GM12878 (cell line): ENCODE measurements around the gene KIFBP. TPM values are rescaled to one million over a fixed set of nuclear protein-coding genes. Genes with fewer than 3 reads are reported as not detected.
A peak's percentile ranks its signal among the peaks of the same experiment; 100 is the strongest.

Source experiments
- ATF7 ChIP-seq: fragments of 450-650 bp; IDR thresholded peaks from 2 replicates; pipeline ENCODE4 v1.6.1; 2016; ENCODE audit warnings: low read depth, mild to moderate bottlenecking
- CBX5 ChIP-seq: sonication (generic); IDR thresholded peaks from 2 replicates; pipeline ENCODE4 v1.6.1; 2016; ENCODE audit warnings: low read depth, moderate library complexity, mild to moderate bottlenecking, inconsistent platforms
- CHD4 ChIP-seq: fragments of 200-600 bp; sonication (generic); IDR thresholded peaks from 2 replicates; pipeline ENCODE4 v1.6.1; 2016; ENCODE audit warnings: mild to moderate bottlenecking
- CREB1 ChIP-seq: IDR thresholded peaks from 2 replicates; pipeline ENCODE4 v1.6.1; 2012; ENCODE audit warnings: low read depth, mild to moderate bottlenecking, inconsistent platforms
- FOXM1 ChIP-seq: IDR thresholded peaks from 2 replicates; pipeline ENCODE4 v1.6.1; 2012; ENCODE audit warnings: low read depth, mild to moderate bottlenecking, inconsistent platforms, low read length, moderate library complexity
- HDAC2 ChIP-seq: fragments of 200-600 bp; sonication (generic); IDR thresholded peaks from 2 replicates; pipeline ENCODE4 v1.6.1; 2017
- HDGF ChIP-seq: fragments of 450-650 bp; IDR thresholded peaks from 2 replicates; pipeline ENCODE4 v1.6.1; 2016; ENCODE audit warnings: antibody characterized with exemption
- KAT2A ChIP-seq: conservative IDR thresholded peaks from 2 replicates; pipeline ENCODE4 v1.6.1; 2011; ENCODE audit warnings: low read depth, low read length; ENCODE audit not compliant: control insufficient read depth
- LARP7 ChIP-seq: fragments of 450-650 bp; IDR thresholded peaks from 2 replicates; pipeline ENCODE4 v1.6.1; 2017; ENCODE audit warnings: mild to moderate bottlenecking
- POLR2AphosphoS5 ChIP-seq: IDR thresholded peaks from 2 replicates; pipeline ENCODE4 v1.6.1; 2011; ENCODE audit warnings: mild to moderate bottlenecking, low read length, inconsistent platforms
- RB1 ChIP-seq: fragments of 450-650 bp; formaldehyde crosslinking; IDR thresholded peaks from 2 replicates; pipeline ENCODE4 v1.6.1; 2017; ENCODE audit warnings: mild to moderate bottlenecking, borderline replicate concordance
- SIN3A ChIP-seq: IDR thresholded peaks from 2 replicates; pipeline ENCODE4 v1.6.1; 2012; ENCODE audit warnings: low read depth, low read length, improper control_type of control experiment
- SMAD1 ChIP-seq: fragments of 450-650 bp; IDR thresholded peaks from 2 replicates; pipeline ENCODE4 v1.6.1; 2018; ENCODE audit warnings: mild to moderate bottlenecking, low read depth; ENCODE audit not compliant: partially characterized antibody
- TCF3 ChIP-seq: IDR thresholded peaks from 2 replicates; pipeline ENCODE4 v1.6.1; 2012; ENCODE audit warnings: low read depth, mild to moderate bottlenecking, low read length, borderline replicate concordance; ENCODE audit not compliant: insufficient read depth
- polyA plus RNA-seq, 11 experiments: library from polyadenylated mRNA; depleted of rRNA in 4 of 11; unstranded in 6 of 11; stranded (reverse) in 5 of 11; fragments of >200 nt; fragmentation: Nextera tagmentation in 4 of 11; fragmentation: Illumina TruSeq in 1 of 11; extraction: Ambion mirVana in 4 of 11; extraction: Trizol in 1 of 11; gene quantifications; 1 replicate in 1 of 11; 2 replicates in 10 of 11; pipeline versions ENCODE4 v1.2.1 to v1.2.3, GENCODE V29; 2011 to 2016; ENCODE audit warnings: inconsistent platforms in 2 of 11, missing spikeins in 2 of 11, low read depth in 1 of 11
- total RNA-seq, 4 experiments: library from RNA; depleted of rRNA in 3 of 4; stranded (reverse); fragments of >200 nt in 3 of 4; fragmentation: Illumina TruSeq in 1 of 4; extraction: Trizol in 1 of 4; gene quantifications; 2 replicates each; pipeline versions ENCODE4 v1.2.1 to v1.2.3, GENCODE V29; 2013 to 2021
- TF ChIP-seq, protein P1 (sequence below): IDR thresholded peaks from 2 replicates; pipeline ENCODE4 v1.6.1; 2011; ENCODE audit warnings: borderline replicate concordance, low read depth, mild to moderate bottlenecking, moderate library complexity, low read length; ENCODE audit not compliant: insufficient read depth, poor library complexity, severe bottlenecking
- TF ChIP-seq, protein P2 (sequence below): IDR thresholded peaks from 2 replicates; pipeline ENCODE4 v1.6.1; 2012; ENCODE audit warnings: improper control_type of control experiment, low read depth, low read length; ENCODE audit not compliant: insufficient replicate concordance
- TF ChIP-seq, protein P3 (sequence below): fragments of 150-350 bp; IDR thresholded peaks from 2 replicates; pipeline ENCODE4 v1.6.1; 2014; ENCODE audit warnings: mild to moderate bottlenecking, low read depth, low read length
- TF ChIP-seq, protein P4 (sequence below): IDR thresholded peaks from 2 replicates; pipeline ENCODE4 v1.6.1; 2012; ENCODE audit warnings: mild to moderate bottlenecking, low read depth, low read length

Gene KIFBP
- total and polyA plus RNA-seq, 10 of the 15 experiments (the other 5 are each of a cell fraction or from before 2014, with no cell fraction given): 8.6 to 29.5 (median 18.7) TPM

DNA sequence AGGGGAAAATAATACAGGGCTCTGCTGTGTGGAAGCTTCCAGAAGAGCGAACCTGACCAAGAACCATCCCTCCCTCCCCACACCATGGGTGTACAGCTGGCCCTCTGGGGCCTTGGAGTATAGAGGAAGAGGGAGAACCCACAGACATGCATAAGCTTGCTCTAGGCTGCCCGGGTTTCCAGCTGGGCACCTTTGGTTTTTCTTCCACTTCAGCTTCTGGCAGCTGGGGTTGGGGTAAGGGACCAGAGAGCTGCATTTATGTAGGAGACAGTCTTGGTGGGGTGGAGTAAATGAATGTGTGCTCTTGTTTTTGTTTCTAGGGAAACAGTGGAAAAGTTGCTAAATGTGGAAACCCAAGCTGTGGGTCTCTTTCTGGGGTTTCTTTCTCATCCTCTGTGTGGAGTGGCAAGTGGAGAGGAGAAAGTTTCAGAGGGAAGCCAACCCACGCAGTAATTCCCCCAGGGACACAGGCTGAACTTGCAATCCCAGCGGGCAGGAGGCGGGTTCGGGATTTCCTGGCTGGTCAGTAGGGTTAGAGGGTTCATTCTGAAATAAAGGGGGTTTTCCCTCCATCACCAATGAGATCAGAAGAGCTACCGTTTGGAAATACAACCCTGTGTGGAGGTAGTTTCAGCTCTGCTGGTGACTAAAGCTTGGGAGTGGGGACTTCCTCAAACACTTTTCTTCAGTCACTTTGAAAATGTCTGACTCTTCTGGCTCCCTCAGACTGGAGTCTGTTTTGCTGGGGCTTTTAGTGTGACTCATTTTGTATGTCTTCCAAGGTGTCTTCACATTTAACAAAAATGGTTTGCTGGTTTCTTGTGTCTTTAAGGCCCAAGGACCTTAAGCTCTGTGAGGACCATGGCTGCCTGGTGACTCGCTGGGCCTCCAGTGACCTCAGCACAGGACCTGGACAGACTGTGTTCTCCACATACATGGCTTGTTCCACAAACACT is 77.1 kb downstream of the KIFBP start (continued):
- peak; percentile 31; the same call in 1 of the 2 replicates for TF ChIP-seq CREB1
- TF ChIP-seq, protein P1, sequence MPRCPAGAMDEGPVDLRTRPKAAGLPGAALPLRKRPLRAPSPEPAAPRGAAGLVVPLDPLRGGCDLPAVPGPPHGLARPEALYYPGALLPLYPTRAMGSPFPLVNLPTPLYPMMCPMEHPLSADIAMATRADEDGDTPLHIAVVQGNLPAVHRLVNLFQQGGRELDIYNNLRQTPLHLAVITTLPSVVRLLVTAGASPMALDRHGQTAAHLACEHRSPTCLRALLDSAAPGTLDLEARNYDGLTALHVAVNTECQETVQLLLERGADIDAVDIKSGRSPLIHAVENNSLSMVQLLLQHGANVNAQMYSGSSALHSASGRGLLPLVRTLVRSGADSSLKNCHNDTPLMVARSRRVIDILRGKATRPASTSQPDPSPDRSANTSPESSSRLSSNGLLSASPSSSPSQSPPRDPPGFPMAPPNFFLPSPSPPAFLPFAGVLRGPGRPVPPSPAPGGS: peak; percentile 75
- no peak for TF ChIP-seq KAT2A
- TF ChIP-seq, protein P2, sequence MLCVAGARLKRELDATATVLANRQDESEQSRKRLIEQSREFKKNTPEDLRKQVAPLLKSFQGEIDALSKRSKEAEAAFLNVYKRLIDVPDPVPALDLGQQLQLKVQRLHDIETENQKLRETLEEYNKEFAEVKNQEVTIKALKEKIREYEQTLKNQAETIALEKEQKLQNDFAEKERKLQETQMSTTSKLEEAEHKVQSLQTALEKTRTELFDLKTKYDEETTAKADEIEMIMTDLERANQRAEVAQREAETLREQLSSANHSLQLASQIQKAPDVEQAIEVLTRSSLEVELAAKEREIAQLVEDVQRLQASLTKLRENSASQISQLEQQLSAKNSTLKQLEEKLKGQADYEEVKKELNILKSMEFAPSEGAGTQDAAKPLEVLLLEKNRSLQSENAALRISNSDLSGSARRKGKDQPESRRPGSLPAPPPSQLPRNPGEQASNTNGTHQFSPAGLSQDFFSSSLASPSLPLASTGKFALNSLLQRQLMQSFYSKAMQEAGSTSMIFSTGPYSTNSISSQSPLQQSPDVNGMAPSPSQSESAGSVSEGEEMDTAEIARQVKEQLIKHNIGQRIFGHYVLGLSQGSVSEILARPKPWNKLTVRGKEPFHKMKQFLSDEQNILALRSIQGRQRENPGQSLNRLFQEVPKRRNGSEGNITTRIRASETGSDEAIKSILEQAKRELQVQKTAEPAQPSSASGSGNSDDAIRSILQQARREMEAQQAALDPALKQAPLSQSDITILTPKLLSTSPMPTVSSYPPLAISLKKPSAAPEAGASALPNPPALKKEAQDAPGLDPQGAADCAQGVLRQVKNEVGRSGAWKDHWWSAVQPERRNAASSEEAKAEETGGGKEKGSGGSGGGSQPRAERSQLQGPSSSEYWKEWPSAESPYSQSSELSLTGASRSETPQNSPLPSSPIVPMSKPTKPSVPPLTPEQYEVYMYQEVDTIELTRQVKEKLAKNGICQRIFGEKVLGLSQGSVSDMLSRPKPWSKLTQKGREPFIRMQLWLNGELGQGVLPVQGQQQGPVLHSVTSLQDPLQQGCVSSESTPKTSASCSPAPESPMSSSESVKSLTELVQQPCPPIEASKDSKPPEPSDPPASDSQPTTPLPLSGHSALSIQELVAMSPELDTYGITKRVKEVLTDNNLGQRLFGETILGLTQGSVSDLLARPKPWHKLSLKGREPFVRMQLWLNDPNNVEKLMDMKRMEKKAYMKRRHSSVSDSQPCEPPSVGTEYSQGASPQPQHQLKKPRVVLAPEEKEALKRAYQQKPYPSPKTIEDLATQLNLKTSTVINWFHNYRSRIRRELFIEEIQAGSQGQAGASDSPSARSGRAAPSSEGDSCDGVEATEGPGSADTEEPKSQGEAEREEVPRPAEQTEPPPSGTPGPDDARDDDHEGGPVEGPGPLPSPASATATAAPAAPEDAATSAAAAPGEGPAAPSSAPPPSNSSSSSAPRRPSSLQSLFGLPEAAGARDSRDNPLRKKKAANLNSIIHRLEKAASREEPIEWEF: peak; percentile 71
- no peak for TF ChIP-seq HDGF
- TF ChIP-seq CBX5: no peak
- peak; percentile 69 for TF ChIP-seq FOXM1
- no peak for TF ChIP-seq SIN3A
- TF ChIP-seq HDAC2: no peak
- no peak for TF ChIP-seq SMAD1
- TF ChIP-seq, protein P3, sequence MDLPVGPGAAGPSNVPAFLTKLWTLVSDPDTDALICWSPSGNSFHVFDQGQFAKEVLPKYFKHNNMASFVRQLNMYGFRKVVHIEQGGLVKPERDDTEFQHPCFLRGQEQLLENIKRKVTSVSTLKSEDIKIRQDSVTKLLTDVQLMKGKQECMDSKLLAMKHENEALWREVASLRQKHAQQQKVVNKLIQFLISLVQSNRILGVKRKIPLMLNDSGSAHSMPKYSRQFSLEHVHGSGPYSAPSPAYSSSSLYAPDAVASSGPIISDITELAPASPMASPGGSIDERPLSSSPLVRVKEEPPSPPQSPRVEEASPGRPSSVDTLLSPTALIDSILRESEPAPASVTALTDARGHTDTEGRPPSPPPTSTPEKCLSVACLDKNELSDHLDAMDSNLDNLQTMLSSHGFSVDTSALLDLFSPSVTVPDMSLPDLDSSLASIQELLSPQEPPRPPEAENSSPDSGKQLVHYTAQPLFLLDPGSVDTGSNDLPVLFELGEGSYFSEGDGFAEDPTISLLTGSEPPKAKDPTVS: no peak
- peak; percentile 69 for TF ChIP-seq ATF7
- no peak for TF ChIP-seq POLR2AphosphoS5
- no peak for TF ChIP-seq LARP7
- TF ChIP-seq CHD4: no peak
- TF ChIP-seq TCF3: 0 out of 2 replicates have a peak, but pooled peaks have one; percentile 39
- TF ChIP-seq, protein P4, sequence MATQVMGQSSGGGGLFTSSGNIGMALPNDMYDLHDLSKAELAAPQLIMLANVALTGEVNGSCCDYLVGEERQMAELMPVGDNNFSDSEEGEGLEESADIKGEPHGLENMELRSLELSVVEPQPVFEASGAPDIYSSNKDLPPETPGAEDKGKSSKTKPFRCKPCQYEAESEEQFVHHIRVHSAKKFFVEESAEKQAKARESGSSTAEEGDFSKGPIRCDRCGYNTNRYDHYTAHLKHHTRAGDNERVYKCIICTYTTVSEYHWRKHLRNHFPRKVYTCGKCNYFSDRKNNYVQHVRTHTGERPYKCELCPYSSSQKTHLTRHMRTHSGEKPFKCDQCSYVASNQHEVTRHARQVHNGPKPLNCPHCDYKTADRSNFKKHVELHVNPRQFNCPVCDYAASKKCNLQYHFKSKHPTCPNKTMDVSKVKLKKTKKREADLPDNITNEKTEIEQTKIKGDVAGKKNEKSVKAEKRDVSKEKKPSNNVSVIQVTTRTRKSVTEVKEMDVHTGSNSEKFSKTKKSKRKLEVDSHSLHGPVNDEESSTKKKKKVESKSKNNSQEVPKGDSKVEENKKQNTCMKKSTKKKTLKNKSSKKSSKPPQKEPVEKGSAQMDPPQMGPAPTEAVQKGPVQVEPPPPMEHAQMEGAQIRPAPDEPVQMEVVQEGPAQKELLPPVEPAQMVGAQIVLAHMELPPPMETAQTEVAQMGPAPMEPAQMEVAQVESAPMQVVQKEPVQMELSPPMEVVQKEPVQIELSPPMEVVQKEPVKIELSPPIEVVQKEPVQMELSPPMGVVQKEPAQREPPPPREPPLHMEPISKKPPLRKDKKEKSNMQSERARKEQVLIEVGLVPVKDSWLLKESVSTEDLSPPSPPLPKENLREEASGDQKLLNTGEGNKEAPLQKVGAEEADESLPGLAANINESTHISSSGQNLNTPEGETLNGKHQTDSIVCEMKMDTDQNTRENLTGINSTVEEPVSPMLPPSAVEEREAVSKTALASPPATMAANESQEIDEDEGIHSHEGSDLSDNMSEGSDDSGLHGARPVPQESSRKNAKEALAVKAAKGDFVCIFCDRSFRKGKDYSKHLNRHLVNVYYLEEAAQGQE: no peak
- TF ChIP-seq RB1: 0 out of 2 replicates have a peak, but pooled peaks have one; percentile 16
